Liver (tissue), 9 donors: ENCODE results near the gene TBCCD1. TPM values are rescaled to one million over a fixed set of nuclear protein-coding genes. Genes with fewer than 3 reads are reported as not detected.
"Not testable (repeated sequence)": the region's sequence is repeated elsewhere in the genome, so short reads cannot be mapped to it uniquely, and the experiment has no call there.

Experiments
- DNase-seq: peaks from one replicate; pipeline ENCODE4 v3.0.0-alpha.2; 2017; ENCODE audit warnings: low spot score
- H3K27ac ChIP-seq, 2 donors: one replicate each; pipeline ENCODE4 v1.7.0; 2013; ENCODE audit warnings: inconsistent platforms in 2 of 2, low read length in 2 of 2, control low read depth in 1 of 2, low read depth in 1 of 2, mild to moderate bottlenecking in 1 of 2
- H3K27me3 ChIP-seq, 4 donors: one replicate each; pipeline versions ENCODE4 v1.6.1 to v1.7.0; 2013; ENCODE audit warnings: low read length in 3 of 4, inconsistent platforms in 1 of 4, mild to moderate bottlenecking in 1 of 4, moderate library complexity in 1 of 4; ENCODE audit not compliant: control insufficient read depth in 4 of 4, insufficient read depth in 4 of 4
- H3K36me3 ChIP-seq, 4 donors: one replicate each; pipeline versions ENCODE4 v1.6.1 to v1.7.0; 2013; ENCODE audit warnings: low read length in 3 of 4, mild to moderate bottlenecking in 3 of 4, low read depth in 1 of 4, moderate library complexity in 1 of 4; ENCODE audit not compliant: control insufficient read depth in 4 of 4, insufficient read depth in 3 of 4
- H3K4me1 ChIP-seq, 4 donors: one replicate each; pipeline versions ENCODE4 v1.6.1 to v1.7.0; 2013; ENCODE audit warnings: low read length in 3 of 4, mild to moderate bottlenecking in 3 of 4, moderate library complexity in 1 of 4; ENCODE audit not compliant: control insufficient read depth in 4 of 4, insufficient read depth in 4 of 4
- H3K4me3 ChIP-seq, 3 donors: one replicate each; pipeline versions ENCODE4 v1.6.1 to v1.7.0; 2013; ENCODE audit warnings: low read length in 3 of 3, control low read depth in 1 of 3, low read depth in 1 of 3, mild to moderate bottlenecking in 1 of 3
- H3K9ac ChIP-seq, 2 donors: one replicate each; pipeline ENCODE4 v1.7.0; 2013; ENCODE audit warnings: low read length in 2 of 2, mild to moderate bottlenecking in 2 of 2, moderate library complexity in 2 of 2, control low read depth in 1 of 2, low read depth in 1 of 2
- H3K9me3 ChIP-seq, 4 donors: one replicate each; pipeline versions ENCODE4 v1.6.1 to v1.7.0; 2013; ENCODE audit warnings: low read length in 3 of 4; ENCODE audit not compliant: control insufficient read depth in 4 of 4
- ATF3 ChIP-seq: IDR thresholded peaks from 2 replicates; pipeline ENCODE4 v1.6.1; 2016; ENCODE audit warnings: antibody characterized with exemption
- CTCF ChIP-seq: fragments of 150-350 bp; IDR thresholded peaks from 2 replicates; pipeline ENCODE4 v1.5.1; 2017; ENCODE audit warnings: improper control_type of control experiment, low read depth, low read length; ENCODE audit not compliant: missing input control
- EGR1 ChIP-seq, 2 donors: IDR thresholded peaks; 2 replicates each; pipeline ENCODE4 v1.6.1; 2016 to 2018; ENCODE audit warnings: antibody characterized with exemption in 2 of 2, low read depth in 2 of 2
- FOXA1 ChIP-seq: IDR thresholded peaks from 2 replicates; pipeline ENCODE4 v1.6.1; 2016; ENCODE audit warnings: antibody characterized with exemption
- FOXA2 ChIP-seq: IDR thresholded peaks from 2 replicates; pipeline ENCODE4 v1.6.1; 2016; ENCODE audit warnings: antibody characterized with exemption
- GABPA ChIP-seq, 2 donors: IDR thresholded peaks in 1 of 2; conservative IDR thresholded peaks in 1 of 2; 2 replicates each; pipeline ENCODE4 v1.6.1; 2016; ENCODE audit warnings: antibody characterized with exemption in 2 of 2, mild to moderate bottlenecking in 1 of 2, moderate library complexity in 1 of 2
- HNF4A ChIP-seq, 2 donors: conservative IDR thresholded peaks; 2 replicates each; pipeline ENCODE4 v1.6.1; 2016; ENCODE audit warnings: antibody characterized with exemption in 2 of 2, mild to moderate bottlenecking in 2 of 2
- HNF4G ChIP-seq: IDR thresholded peaks from 2 replicates; pipeline ENCODE4 v1.6.1; 2016; ENCODE audit warnings: antibody characterized with exemption
- JUND ChIP-seq, 2 donors: IDR thresholded peaks; 2 replicates each; pipeline ENCODE4 v1.6.1; 2016; ENCODE audit warnings: antibody characterized with exemption in 2 of 2
- NR2F2 ChIP-seq: IDR thresholded peaks from 2 replicates; pipeline ENCODE4 v1.6.1; 2016; ENCODE audit warnings: antibody characterized with exemption
- RAD21 ChIP-seq, 2 donors: IDR thresholded peaks; 2 replicates each; pipeline ENCODE4 v1.6.1; 2016; ENCODE audit warnings: antibody characterized with exemption in 2 of 2, mild to moderate bottlenecking in 2 of 2
- RXRA ChIP-seq, 2 donors: IDR thresholded peaks; 2 replicates each; pipeline ENCODE4 v1.6.1; 2017 to 2018; ENCODE audit warnings: antibody characterized with exemption in 2 of 2, mild to moderate bottlenecking in 1 of 2
- SP1 ChIP-seq: IDR thresholded peaks from 2 replicates; pipeline ENCODE4 v1.6.1; 2018; ENCODE audit warnings: antibody characterized with exemption, mild to moderate bottlenecking
- TAF1 ChIP-seq: conservative IDR thresholded peaks from 2 replicates; pipeline ENCODE4 v1.6.1; 2016; ENCODE audit warnings: antibody characterized with exemption, mild to moderate bottlenecking
- YY1 ChIP-seq: IDR thresholded peaks from 2 replicates; pipeline ENCODE4 v1.6.1; 2016; ENCODE audit warnings: antibody characterized with exemption, mild to moderate bottlenecking
- WGBS: extraction: QIAGEN DNeasy Blood & Tissue Kit; methylation state at CpG from one replicate; pipeline ENCODE4 v1.1.7; 2013; 5-methylcytosine and 5-hydroxymethylcytosine counted together
- polyA plus RNA-seq, 2 donors: library from polyadenylated mRNA; stranded (reverse) in 1 of 2; unstranded in 1 of 2; fragments of 200-250 nt in 1 of 2; fragments of >200 nt in 1 of 2; fragmentation: Nextera tagmentation in 1 of 2; extraction: Ambion mirVana in 1 of 2; gene quantifications; one replicate each; pipeline versions ENCODE4 v1.2.1 to v1.2.3, GENCODE V29; 2013 to 2015
- total RNA-seq, 2 donors: library from RNA; depleted of rRNA; stranded (reverse); fragments of >200 nt; gene quantifications; one replicate each; pipeline ENCODE4 v1.2.3, GENCODE V29; 2014
- TF ChIP-seq, protein P1 (sequence below): IDR thresholded peaks from 2 replicates; pipeline ENCODE4 v1.6.1; 2016; ENCODE audit warnings: antibody characterized with exemption, mild to moderate bottlenecking
- TF ChIP-seq, protein P2 (sequence below): IDR thresholded peaks from 2 replicates; pipeline ENCODE4 v1.6.1; 2016; ENCODE audit warnings: antibody characterized with exemption
- donor health status: healthy.
- donor health status: healthy.
- donor health status: healthy.
- donor health status: healthy.
- donor health status: healthy.

TBCCD1 gene
- total and polyA plus RNA-seq, 4 donors, result 4.9 to 16.2 (median 10.6) TPM

DNA sequence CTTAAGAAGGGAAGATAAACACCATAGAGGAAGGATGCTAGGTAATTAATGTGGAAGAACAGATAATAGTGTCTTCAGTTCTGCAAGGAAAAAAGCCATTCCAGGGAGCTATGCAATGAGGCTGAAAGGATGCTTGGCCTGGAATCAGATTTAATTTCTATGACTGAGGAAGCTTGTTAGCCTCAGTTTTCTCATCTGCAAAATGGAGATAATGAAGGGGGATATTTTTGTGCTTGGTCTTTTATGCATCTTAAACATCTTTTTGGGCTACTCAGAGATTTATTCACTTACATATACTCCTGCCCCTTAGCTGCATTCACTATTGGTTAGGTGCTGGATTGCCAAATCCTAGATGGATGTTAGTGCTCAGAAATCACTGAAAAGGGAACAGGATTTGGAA lies 20.0 kb upstream of the TBCCD1 start:
- no peaks in the 10 kb centered on the region for H3K9me3 ChIP-seq
- TF ChIP-seq YY1 (no peak), HNF4A (conservative IDR thresholded peaks at IDR 0.05) (no peak)
- H3K27me3 ChIP-seq, result no peaks in the 10 kb centered on the region
- no peak overlapping the region for H3K27ac ChIP-seq
- no peak overlapping the region for H3K4me3 ChIP-seq
- no peak for DNase-seq
- peaks cover 4 to 40% (median 33%) of the 10 kb centered on the region in 4 donors for H3K36me3 ChIP-seq
- H3K9ac ChIP-seq, result no peak overlapping the region
- H3K4me1 ChIP-seq, result peaks cover 6 to 18% (median 13%) of the 10 kb centered on the region in 4 donors

- H3K9ac ChIP-seq, H3K27ac ChIP-seq, H3K9me3 ChIP-seq, DNase-seq, H3K27me3 ChIP-seq, H3K4me3 ChIP-seq: not testable (repeated sequence)
- peaks cover 8 to 49% (median 37%) of the 10 kb centered on the region in 4 donors for H3K36me3 ChIP-seq
- 90% methylated on average over 9 of the region's 9 CpGs for WGBS
- peaks cover 6 to 16% (median 11%) of the 10 kb centered on the region in 4 donors for H3K4me1 ChIP-seq
These were observed 19.1 kb upstream of the TBCCD1 start for GRCh38 chr3:186586245-186586644.

GRCh38 chr3:186583831-186584230 lies 16.7 kb upstream of the TBCCD1 start:
- 84% methylated on average over 5 of the region's 5 CpGs for WGBS
- no peaks in the 10 kb centered on the region for H3K27me3 ChIP-seq
- no peaks in the 10 kb centered on the region for H3K9me3 ChIP-seq
- H3K36me3 ChIP-seq, result peaks cover 14 to 67% (median 55%) of the 10 kb centered on the region in 4 donors
- TF ChIP-seq GABPA (IDR thresholded peaks at IDR 0.05 in 1 of 2, conservative IDR thresholded peaks at IDR 0.05 in 1 of 2) (no peak), NR2F2 (no peak), YY1 (no peak), ATF3 (no peak), CTCF (no peak), HNF4A (conservative IDR thresholded peaks at IDR 0.05) (no peak), EGR1 (IDR thresholded peaks at IDR 0.05; ENCODE audit: low read depth in 2 of 2) (no peak), FOXA2 (no peak), TAF1 (no peak), JUND (IDR thresholded peaks at IDR 0.05) (no peak), FOXA1 (no peak), RAD21 (IDR thresholded peaks at IDR 0.05) (no peak), RXRA (IDR thresholded peaks at IDR 0.05) (no peak), SP1 (no peak), HNF4G (no peak)
- TF ChIP-seq, protein P1, sequence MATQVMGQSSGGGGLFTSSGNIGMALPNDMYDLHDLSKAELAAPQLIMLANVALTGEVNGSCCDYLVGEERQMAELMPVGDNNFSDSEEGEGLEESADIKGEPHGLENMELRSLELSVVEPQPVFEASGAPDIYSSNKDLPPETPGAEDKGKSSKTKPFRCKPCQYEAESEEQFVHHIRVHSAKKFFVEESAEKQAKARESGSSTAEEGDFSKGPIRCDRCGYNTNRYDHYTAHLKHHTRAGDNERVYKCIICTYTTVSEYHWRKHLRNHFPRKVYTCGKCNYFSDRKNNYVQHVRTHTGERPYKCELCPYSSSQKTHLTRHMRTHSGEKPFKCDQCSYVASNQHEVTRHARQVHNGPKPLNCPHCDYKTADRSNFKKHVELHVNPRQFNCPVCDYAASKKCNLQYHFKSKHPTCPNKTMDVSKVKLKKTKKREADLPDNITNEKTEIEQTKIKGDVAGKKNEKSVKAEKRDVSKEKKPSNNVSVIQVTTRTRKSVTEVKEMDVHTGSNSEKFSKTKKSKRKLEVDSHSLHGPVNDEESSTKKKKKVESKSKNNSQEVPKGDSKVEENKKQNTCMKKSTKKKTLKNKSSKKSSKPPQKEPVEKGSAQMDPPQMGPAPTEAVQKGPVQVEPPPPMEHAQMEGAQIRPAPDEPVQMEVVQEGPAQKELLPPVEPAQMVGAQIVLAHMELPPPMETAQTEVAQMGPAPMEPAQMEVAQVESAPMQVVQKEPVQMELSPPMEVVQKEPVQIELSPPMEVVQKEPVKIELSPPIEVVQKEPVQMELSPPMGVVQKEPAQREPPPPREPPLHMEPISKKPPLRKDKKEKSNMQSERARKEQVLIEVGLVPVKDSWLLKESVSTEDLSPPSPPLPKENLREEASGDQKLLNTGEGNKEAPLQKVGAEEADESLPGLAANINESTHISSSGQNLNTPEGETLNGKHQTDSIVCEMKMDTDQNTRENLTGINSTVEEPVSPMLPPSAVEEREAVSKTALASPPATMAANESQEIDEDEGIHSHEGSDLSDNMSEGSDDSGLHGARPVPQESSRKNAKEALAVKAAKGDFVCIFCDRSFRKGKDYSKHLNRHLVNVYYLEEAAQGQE, result no peak
- TF ChIP-seq, protein P2, sequence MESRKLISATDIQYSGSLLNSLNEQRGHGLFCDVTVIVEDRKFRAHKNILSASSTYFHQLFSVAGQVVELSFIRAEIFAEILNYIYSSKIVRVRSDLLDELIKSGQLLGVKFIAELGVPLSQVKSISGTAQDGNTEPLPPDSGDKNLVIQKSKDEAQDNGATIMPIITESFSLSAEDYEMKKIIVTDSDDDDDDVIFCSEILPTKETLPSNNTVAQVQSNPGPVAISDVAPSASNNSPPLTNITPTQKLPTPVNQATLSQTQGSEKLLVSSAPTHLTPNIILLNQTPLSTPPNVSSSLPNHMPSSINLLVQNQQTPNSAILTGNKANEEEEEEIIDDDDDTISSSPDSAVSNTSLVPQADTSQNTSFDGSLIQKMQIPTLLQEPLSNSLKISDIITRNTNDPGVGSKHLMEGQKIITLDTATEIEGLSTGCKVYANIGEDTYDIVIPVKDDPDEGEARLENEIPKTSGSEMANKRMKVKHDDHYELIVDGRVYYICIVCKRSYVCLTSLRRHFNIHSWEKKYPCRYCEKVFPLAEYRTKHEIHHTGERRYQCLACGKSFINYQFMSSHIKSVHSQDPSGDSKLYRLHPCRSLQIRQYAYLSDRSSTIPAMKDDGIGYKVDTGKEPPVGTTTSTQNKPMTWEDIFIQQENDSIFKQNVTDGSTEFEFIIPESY, result no peak
- no peak for DNase-seq
- no peak overlapping the region for H3K27ac ChIP-seq
- no peak overlapping the region for H3K4me3 ChIP-seq
- no peak overlapping the region for H3K9ac ChIP-seq
- no peaks in the 10 kb centered on the region for H3K4me1 ChIP-seq
